H1 (cell line): Measurements from ENCODE around the gene MYBPHL. TPM values are rescaled to one million over a fixed set of nuclear protein-coding genes. Genes with fewer than 3 reads are reported as not detected.

Experiments used
- CTCF ChIA-PET: fragments of 300-600 bp; sonication (Branson Sonifier 250); formaldehyde crosslinking; loops from one replicate; lab custom pipeline; 2021; ENCODE audit not compliant: partially characterized antibody; lab: Charles Lee
- POLR2A ChIA-PET: fragments of 300-600 bp; sonication (Branson Sonifier 250); formaldehyde crosslinking; loops from one replicate; lab custom pipeline; 2021; ENCODE audit warnings: inconsistent platforms; ENCODE audit not compliant: partially characterized antibody; lab: Charles Lee
- DNase-seq, 2 experiments: peaks; one replicate each; pipeline versions ENCODE4 v3.0.0 to v3.0.0-alpha.2; 2010 to 2022; ENCODE audit warnings: low spot score in 2 of 2, low read depth in 1 of 2, mixed read lengths in 1 of 2
- FAIRE-seq: peaks from 2 replicates; lab custom pipeline; 2011; peaks lifted over from hg19 to GRCh38; lab: Jason Lieb, UNC
- H2AFZ ChIP-seq: 2 replicates; pipeline ENCODE4 v1.8.1; 2012; ENCODE audit warnings: low read length, inconsistent platforms
- H2AK5ac ChIP-seq: 2 replicates; pipeline ENCODE4 v1.6.1; 2013; ENCODE audit warnings: low read depth, low read length
- H2BK120ac ChIP-seq: replicated peaks from 2 replicates; pipeline ENCODE3; 2013; ENCODE audit warnings: low read depth, low read length, inconsistent platforms
- H2BK12ac ChIP-seq: 2 replicates; pipeline ENCODE4 v1.6.1; 2013; ENCODE audit warnings: low read depth, low read length
- H2BK15ac ChIP-seq: 2 replicates; pipeline ENCODE4 v1.6.1; 2013; ENCODE audit warnings: low read length
- H2BK20ac ChIP-seq: 2 replicates; pipeline ENCODE4 v1.6.1; 2013; ENCODE audit warnings: low read length
- H2BK5ac ChIP-seq: 2 replicates; pipeline ENCODE4 v1.6.1; 2013; ENCODE audit warnings: low read depth, low read length
- H3K14ac ChIP-seq: 2 replicates; pipeline ENCODE4 v1.6.1; 2013; ENCODE audit warnings: inconsistent platforms; ENCODE audit not compliant: insufficient read length
- H3K18ac ChIP-seq: 2 replicates; pipeline ENCODE4 v1.6.1; 2013; ENCODE audit warnings: low read length; ENCODE audit errors: extremely low read depth
- H3K23ac ChIP-seq: 2 replicates; pipeline ENCODE4 v1.6.1; 2013; ENCODE audit warnings: inconsistent platforms; ENCODE audit not compliant: insufficient read length
- H3K23me2 ChIP-seq: 2 replicates; pipeline ENCODE4 v1.6.1; 2013; ENCODE audit warnings: low read depth, low read length
- H3K27ac ChIP-seq: 2 replicates; pipeline ENCODE4 v1.6.1; 2011; ENCODE audit warnings: low read depth, low read length, inconsistent platforms
- H3K27me3 ChIP-seq, 4 experiments: replicated peaks in 1 of 4; 1 replicate in 1 of 4; 2 replicates in 3 of 4; pipeline versions ENCODE4 v1.6.1 to v1.8.1; 2011 to 2013; ENCODE audit warnings: low read length in 3 of 4, mild to moderate bottlenecking in 3 of 4, inconsistent platforms in 2 of 4, mixed read lengths in 2 of 4, moderate library complexity in 1 of 4; ENCODE audit not compliant: control insufficient read depth in 3 of 4, insufficient read depth in 3 of 4; ENCODE audit errors: extremely low read depth in 1 of 4
- H3K36me3 ChIP-seq, 4 experiments: 2 replicates each; pipeline versions ENCODE4 v1.6.1 to v1.8.1; 2011 to 2013; ENCODE audit warnings: mild to moderate bottlenecking in 4 of 4, low read length in 3 of 4, moderate library complexity in 2 of 4, control low read depth in 1 of 4, inconsistent platforms in 1 of 4; ENCODE audit not compliant: insufficient read depth in 4 of 4, control insufficient read depth in 2 of 4
- H3K4ac ChIP-seq: replicated peaks from 2 replicates; pipeline ENCODE3; 2013; ENCODE audit warnings: low read length, low read depth, mixed read lengths, inconsistent platforms; ENCODE audit not compliant: insufficient read length
- H3K4me1 ChIP-seq, 4 experiments: replicated peaks in 1 of 4; 1 replicate in 1 of 4; 2 replicates in 3 of 4; pipeline versions ENCODE4 v1.6.1 to v1.8.1; 2011 to 2013; ENCODE audit warnings: low read length in 3 of 4, inconsistent platforms in 2 of 4, mixed read lengths in 1 of 4; ENCODE audit not compliant: insufficient read depth in 4 of 4, control insufficient read depth in 3 of 4
- H3K4me2 ChIP-seq, 2 experiments: 2 replicates each; pipeline versions ENCODE4 v1.6.1 to v1.8.1; 2011 to 2013; ENCODE audit warnings: low read depth in 2 of 2, low read length in 2 of 2, control low read depth in 1 of 2, inconsistent platforms in 1 of 2, mild to moderate bottlenecking in 1 of 2; ENCODE audit not compliant: insufficient read depth in 1 of 2
- H3K4me3 ChIP-seq, 4 experiments: fragments of 200-600, 300-600 bp in 1 of 4; sonication (generic), shearing (Covaris generic), sonication (Bioruptor Twin) in 1 of 4; 2 replicates each; pipeline versions ENCODE4 v1.5.1 to v1.8.1; 2011 to 2016; ENCODE audit warnings: low read length in 4 of 4, low read depth in 3 of 4, control low read depth in 2 of 4, inconsistent platforms in 2 of 4, mild to moderate bottlenecking in 2 of 4, mixed read lengths in 1 of 4, moderate library complexity in 1 of 4; ENCODE audit not compliant: insufficient read depth in 2 of 4; ENCODE audit errors: extremely low read depth in 1 of 4
- H3K56ac ChIP-seq: replicated peaks from 2 replicates; pipeline ENCODE3; 2013; ENCODE audit warnings: low read depth, mild to moderate bottlenecking, mixed read lengths, low read length, inconsistent platforms; ENCODE audit not compliant: insufficient read length
- H3K79me1 ChIP-seq: 2 replicates; pipeline ENCODE4 v1.6.1; 2013; ENCODE audit warnings: low read depth, low read length, control low read depth
- H3K79me2 ChIP-seq, 2 experiments: 2 replicates each; pipeline versions ENCODE4 v1.6.1 to v1.8.1; 2012 to 2013; ENCODE audit warnings: low read length in 2 of 2, mild to moderate bottlenecking in 2 of 2, inconsistent platforms in 1 of 2; ENCODE audit not compliant: insufficient read depth in 2 of 2, control insufficient read depth in 1 of 2
- H3K9ac ChIP-seq, 4 experiments: replicated peaks in 1 of 4; 1 replicate in 1 of 4; 2 replicates in 3 of 4; pipeline versions ENCODE4 v1.6.1 to v1.8.1; 2011 to 2013; ENCODE audit warnings: low read depth in 3 of 4, low read length in 3 of 4, control low read depth in 2 of 4, mild to moderate bottlenecking in 2 of 4, moderate library complexity in 2 of 4, inconsistent platforms in 1 of 4; ENCODE audit errors: extremely low read depth in 1 of 4
- H3K9me3 ChIP-seq, 2 experiments: 2 replicates each; pipeline versions ENCODE4 v1.6.1 to v1.8.1; 2012 to 2013; ENCODE audit warnings: mild to moderate bottlenecking in 2 of 2, moderate library complexity in 2 of 2, control low read depth in 1 of 2, inconsistent platforms in 1 of 2, low read depth in 1 of 2, low read length in 1 of 2, mixed read lengths in 1 of 2; ENCODE audit not compliant: insufficient read depth in 2 of 2
- H4K20me1 ChIP-seq, 2 experiments: replicated peaks in 1 of 2; 2 replicates each; pipeline versions ENCODE3 to v1.8.1; 2011 to 2013; ENCODE audit warnings: inconsistent platforms in 2 of 2, low read length in 2 of 2, mild to moderate bottlenecking in 1 of 2; ENCODE audit not compliant: insufficient read depth in 2 of 2, control insufficient read depth in 1 of 2
- H4K5ac ChIP-seq: 2 replicates; pipeline ENCODE4 v1.6.1; 2013; ENCODE audit warnings: low read length, low read depth, mixed read lengths, inconsistent platforms; ENCODE audit not compliant: insufficient read length
- H4K8ac ChIP-seq: 2 replicates; pipeline ENCODE4 v1.8.0; 2013; ENCODE audit warnings: mild to moderate bottlenecking, moderate library complexity, low read length, inconsistent platforms; ENCODE audit not compliant: insufficient read depth; ENCODE audit errors: extremely low read depth
- H4K91ac ChIP-seq: replicated peaks from 2 replicates; pipeline ENCODE3; 2013; ENCODE audit warnings: low read length, mixed read lengths, inconsistent platforms; ENCODE audit not compliant: insufficient read length
- RAD21 ChIP-seq, 2 experiments: IDR thresholded peaks in 1 of 2; conservative IDR thresholded peaks in 1 of 2; 2 replicates each; pipeline ENCODE4 v1.6.1; 2011; ENCODE audit warnings: low read depth in 2 of 2, low read length in 2 of 2, improper control_type of control experiment in 1 of 2, inconsistent platforms in 1 of 2, mild to moderate bottlenecking in 1 of 2, moderate library complexity in 1 of 2
- YY1 ChIP-seq: IDR thresholded peaks from 2 replicates; pipeline ENCODE4 v1.6.1; 2011; ENCODE audit warnings: low read depth, mild to moderate bottlenecking, low read length
- WGBS, 2 experiments: shearing (Covaris generic) in 1 of 2; methylation state at CpG; one replicate each; pipeline versions ENCODE4 v1.1.6 to v1.1.7; 2013 to 2015; ENCODE audit warnings: low lambda C conversion rate in 2 of 2, mixed read lengths in 2 of 2, inconsistent platforms in 1 of 2, low coverage in 1 of 2, missing lambda C conversion rate in 1 of 2; ENCODE audit not compliant: insufficient replicate concordance in 2 of 2, insufficient coverage in 1 of 2, insufficient read length in 1 of 2; ENCODE audit errors: extremely low coverage in 1 of 2, missing lambda C conversion rate in 1 of 2; 5-methylcytosine and 5-hydroxymethylcytosine counted together
- polyA plus RNA-seq, 7 experiments: library from polyadenylated mRNA; depleted of rRNA in 3 of 7; stranded (reverse) in 5 of 7; unstranded in 2 of 7; fragments of >200 nt in 5 of 7; fragments of 200-250 nt in 2 of 7; gene quantifications; 1 replicate in 5 of 7; 2 replicates in 1 of 7; 4 replicates in 1 of 7; pipeline versions ENCODE4 v1.2.1 to v1.2.3, GENCODE V29; 2011 to 2013; ENCODE audit warnings: missing spikeins in 2 of 7, mixed read lengths in 2 of 7
- total RNA-seq: library from RNA; stranded (reverse); fragmentation: NEBNext Ultra II Directional; extraction: Animal tissue kit (Norgen Biotek cat#: 25700); gene quantifications from 2 replicates; pipeline ENCODE4 v1.2.1, GENCODE V29; 2021
- TF ChIP-seq, protein P1 (sequence below): IDR thresholded peaks from 2 replicates; pipeline ENCODE4 v1.6.1; 2012; ENCODE audit warnings: inconsistent platforms
- TF ChIP-seq, protein P2 (sequence below), 3 experiments: IDR thresholded peaks; 1 replicate in 2 of 3; 2 replicates in 1 of 3; pipeline versions ENCODE4 v1.5.1 to v1.6.1; 2011; ENCODE audit warnings: low read length in 3 of 3, mild to moderate bottlenecking in 3 of 3, inconsistent platforms in 2 of 3, low read depth in 1 of 3, moderate library complexity in 1 of 3; ENCODE audit not compliant: insufficient read depth in 1 of 3; ENCODE audit errors: control extremely low read depth in 1 of 3
- TF ChIP-seq, protein P3 (sequence below): IDR thresholded peaks from 2 replicates; pipeline ENCODE4 v1.6.1; 2012; ENCODE audit warnings: inconsistent platforms

Gene MYBPHL
- total and polyA plus RNA-seq, 2 of the 8 experiments (the other 6 are each of a cell fraction or from before 2014, with no cell fraction given), result 0.24 to 0.30 TPM

DNA sequence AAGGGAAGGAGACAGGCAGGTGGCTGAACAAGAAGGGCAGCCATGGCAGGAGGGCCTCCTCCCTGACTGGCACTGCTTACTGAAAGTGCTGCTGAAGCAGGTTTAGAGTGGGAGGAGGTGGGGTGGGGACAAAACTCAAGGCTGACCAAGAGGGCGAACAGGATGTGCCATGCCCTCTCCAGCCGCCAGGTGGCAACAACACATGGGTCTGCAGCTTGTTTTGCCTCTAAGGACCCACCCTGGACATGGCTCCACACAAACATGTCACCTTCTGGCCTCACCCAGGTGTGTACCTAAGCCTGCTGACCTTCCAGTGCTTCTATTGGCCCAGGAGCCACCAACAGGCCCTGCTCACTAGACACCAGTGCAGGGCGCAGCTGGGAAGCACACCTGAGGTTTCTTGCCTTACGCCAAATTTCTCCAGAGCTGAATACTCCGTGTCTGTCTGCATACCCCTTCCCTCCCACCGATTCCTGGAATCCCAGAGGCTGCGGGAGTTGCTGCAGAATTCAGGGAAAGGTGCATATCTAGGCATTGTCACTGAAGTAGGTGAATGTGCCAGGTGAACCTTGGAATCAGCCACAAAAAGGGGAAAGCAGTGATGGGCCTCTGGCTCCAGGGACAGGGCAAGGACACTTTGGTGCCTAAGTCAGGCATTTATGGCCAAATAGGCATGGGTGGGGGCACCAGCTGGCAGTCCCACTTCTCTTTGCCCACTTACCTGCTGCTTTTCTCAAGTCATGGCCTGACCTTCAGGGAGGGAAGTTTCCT is 29.2 kb downstream of the MYBPHL start:
- no peak overlapping the region for H2BK15ac ChIP-seq
- no peak overlapping the region for H3K23ac ChIP-seq
- TF ChIP-seq, protein P1, sequence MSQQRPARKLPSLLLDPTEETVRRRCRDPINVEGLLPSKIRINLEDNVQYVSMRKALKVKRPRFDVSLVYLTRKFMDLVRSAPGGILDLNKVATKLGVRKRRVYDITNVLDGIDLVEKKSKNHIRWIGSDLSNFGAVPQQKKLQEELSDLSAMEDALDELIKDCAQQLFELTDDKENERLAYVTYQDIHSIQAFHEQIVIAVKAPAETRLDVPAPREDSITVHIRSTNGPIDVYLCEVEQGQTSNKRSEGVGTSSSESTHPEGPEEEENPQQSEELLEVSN, result no peak; the same call in 1 of the 2 replicates
- no peak for TF ChIP-seq YY1
- TF ChIP-seq, protein P2, sequence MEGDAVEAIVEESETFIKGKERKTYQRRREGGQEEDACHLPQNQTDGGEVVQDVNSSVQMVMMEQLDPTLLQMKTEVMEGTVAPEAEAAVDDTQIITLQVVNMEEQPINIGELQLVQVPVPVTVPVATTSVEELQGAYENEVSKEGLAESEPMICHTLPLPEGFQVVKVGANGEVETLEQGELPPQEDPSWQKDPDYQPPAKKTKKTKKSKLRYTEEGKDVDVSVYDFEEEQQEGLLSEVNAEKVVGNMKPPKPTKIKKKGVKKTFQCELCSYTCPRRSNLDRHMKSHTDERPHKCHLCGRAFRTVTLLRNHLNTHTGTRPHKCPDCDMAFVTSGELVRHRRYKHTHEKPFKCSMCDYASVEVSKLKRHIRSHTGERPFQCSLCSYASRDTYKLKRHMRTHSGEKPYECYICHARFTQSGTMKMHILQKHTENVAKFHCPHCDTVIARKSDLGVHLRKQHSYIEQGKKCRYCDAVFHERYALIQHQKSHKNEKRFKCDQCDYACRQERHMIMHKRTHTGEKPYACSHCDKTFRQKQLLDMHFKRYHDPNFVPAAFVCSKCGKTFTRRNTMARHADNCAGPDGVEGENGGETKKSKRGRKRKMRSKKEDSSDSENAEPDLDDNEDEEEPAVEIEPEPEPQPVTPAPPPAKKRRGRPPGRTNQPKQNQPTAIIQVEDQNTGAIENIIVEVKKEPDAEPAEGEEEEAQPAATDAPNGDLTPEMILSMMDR (IDR thresholded peaks at IDR 0.05; ENCODE audit: control extremely low read depth in 1 of 3, insufficient read depth in 1 of 3, low read depth in 1 of 3, low read length in 3 of 3), result peak; percentile 91 to 100 (median 99)
- TF ChIP-seq, protein P3, sequence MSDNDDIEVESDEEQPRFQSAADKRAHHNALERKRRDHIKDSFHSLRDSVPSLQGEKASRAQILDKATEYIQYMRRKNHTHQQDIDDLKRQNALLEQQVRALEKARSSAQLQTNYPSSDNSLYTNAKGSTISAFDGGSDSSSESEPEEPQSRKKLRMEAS, result peak; percentile 61
- TF ChIP-seq RAD21 (IDR thresholded peaks at IDR 0.05 in 1 of 2, conservative IDR thresholded peaks at IDR 0.05 in 1 of 2; ENCODE audit: low read depth in 2 of 2, low read length in 2 of 2), result peak; percentile 88 to 89
- H3K4me2 ChIP-seq, result 0 out of 4 replicates have a peak overlapping the region, but pooled peaks of 1 of the 2 experiments have one; percentile 19
- no peak overlapping the region for H4K8ac ChIP-seq
- H4K91ac ChIP-seq, result no peak overlapping the region
- no peak overlapping the region for H2AFZ ChIP-seq
- no peak overlapping the region for H3K56ac ChIP-seq
- no peak for FAIRE-seq
- H2BK120ac ChIP-seq, result no peak overlapping the region
- peaks cover 0 to 15% of the 10 kb centered on the region in 2 experiments; a peak in 3 of 4 replicates for H3K79me2 ChIP-seq
- peaks cover 6% of the 10 kb centered on the region; the same call in 1 of the 2 replicates for H3K23me2 ChIP-seq
- no peak overlapping the region for H3K9ac ChIP-seq
- peak; percentile 81 to 94 for DNase-seq
- ChIA-PET POLR2A (interaction anchor here (0.9 to 2.9 kb wide), 13 partner anchors 8 to 123 kb away, joined by 3 to 17 read pairs (median 5); partner anchors contain the start of gene SORT1), CTCF (interaction anchor here (0.6 to 5.2 kb wide), 44 partner anchors 8 to 255 kb away, joined by 3 to 113 read pairs (median 5); partner anchors contain the start of genes CELSR2, MYBPHL, SARS1 and SORT1)
- peaks cover 4 to 19% (median 10%) of the 10 kb centered on the region in 4 experiments; a peak in 6 of 7 replicates for H3K4me1 ChIP-seq
- no peak overlapping the region for H2BK20ac ChIP-seq
- peaks cover 7% of the 10 kb centered on the region for H3K79me1 ChIP-seq
- no peak overlapping the region for H3K4me3 ChIP-seq
- no peaks in the 10 kb centered on the region for H3K27me3 ChIP-seq
- no peak overlapping the region for H4K5ac ChIP-seq
- H3K4ac ChIP-seq, result no peak overlapping the region
- H2AK5ac ChIP-seq, result no peak overlapping the region
- peaks cover 0 to 3% of the 10 kb centered on the region in 2 experiments for H4K20me1 ChIP-seq
- no peak overlapping the region for H2BK5ac ChIP-seq
- no peak overlapping the region for H3K18ac ChIP-seq
- 0 out of 2 replicates have a peak overlapping the region, but pooled peaks have one; percentile 20 for H3K27ac ChIP-seq
- no peaks in the 10 kb centered on the region for H3K9me3 ChIP-seq
- H2BK12ac ChIP-seq, result no peak overlapping the region
- 63% methylated on average over 7 of the region's 7 CpGs; no CpG with 5 or more reads in 1 of the 2 experiments for WGBS, 2 experiments
- peaks cover 10 to 22% (median 16%) of the 10 kb centered on the region in 4 experiments; a peak in 6 of 8 replicates for H3K36me3 ChIP-seq
- no peak overlapping the region for H3K14ac ChIP-seq
